Endothelial cell of umbilical vein (primary cell): ENCODE data around the gene RIC8B. TPM values are rescaled to one million over a fixed set of nuclear protein-coding genes. Genes with fewer than 3 reads are reported as not detected.

Source experiments
- BruUV-seq: library from RNA; stranded (reverse); fragments of 400-500 nt; replicated peaks from 2 replicates; lab custom pipeline; 2021; lab: Mats Ljungman, UMichigan
- CTCF ChIA-PET: fragments of 300-600, 350-600 bp; sonication (Branson Sonifier 250); formaldehyde crosslinking; loops from one replicate; lab custom pipeline; 2021; ENCODE audit warnings: antibody characterized with exemption, inconsistent platforms; lab: Charles Lee
- POLR2A ChIA-PET: fragments of 300-600, 350-600 bp; sonication (Branson Sonifier 250); formaldehyde crosslinking; loops from one replicate; lab custom pipeline; 2021; ENCODE audit warnings: antibody characterized with exemption, inconsistent platforms; lab: Charles Lee
- DNase-seq: peaks from one replicate; pipeline ENCODE4 v3.0.0-alpha.2; 2011; ENCODE audit warnings: low read depth, low spot score
- FAIRE-seq: peaks from 2 replicates; lab custom pipeline; 2011; peaks lifted over from hg19 to GRCh38; lab: Jason Lieb, UNC
- H2AFZ ChIP-seq: 2 replicates; pipeline ENCODE4 v1.6.0; 2012; ENCODE audit warnings: low read depth, low read length, control low read depth, inconsistent platforms
- H3K27ac ChIP-seq: 2 replicates; pipeline ENCODE4 v1.5.1; 2011; ENCODE audit warnings: low read depth, mild to moderate bottlenecking, control low read depth, low read length, moderate library complexity; ENCODE audit not compliant: insufficient read depth
- H3K27me3 ChIP-seq, 2 experiments: 2 replicates each; pipeline versions ENCODE4 v1.6.0 to v1.6.1; 2011; ENCODE audit warnings: low read length in 2 of 2, mixed read lengths in 1 of 2; ENCODE audit not compliant: control insufficient read depth in 2 of 2, insufficient read depth in 2 of 2
- H3K36me3 ChIP-seq, 2 experiments: 2 replicates in 1 of 2; 3 replicates in 1 of 2; pipeline ENCODE4 v1.5.1; 2011; ENCODE audit warnings: low read length in 2 of 2, mild to moderate bottlenecking in 1 of 2, moderate library complexity in 1 of 2; ENCODE audit not compliant: control insufficient read depth in 2 of 2, insufficient read depth in 2 of 2; ENCODE audit errors: extremely low read depth in 1 of 2
- H3K4me1 ChIP-seq: 3 replicates; pipeline ENCODE4 v1.5.1; 2011; ENCODE audit warnings: mild to moderate bottlenecking, low read length; ENCODE audit not compliant: control insufficient read depth, insufficient read depth; ENCODE audit errors: extremely low read depth
- H3K4me2 ChIP-seq: 2 replicates; pipeline ENCODE4 v1.6.1; 2011; ENCODE audit warnings: low read length, control low read depth, mixed read lengths; ENCODE audit not compliant: insufficient read depth
- H3K4me3 ChIP-seq, 3 experiments: fragments of 200-600 bp in 1 of 3; sonication (generic), shearing (Covaris generic) in 1 of 3; replicated peaks in 1 of 3; 2 replicates each; pipeline ENCODE4 v1.5.1; 2011 to 2016; ENCODE audit warnings: control low read depth in 3 of 3, low read length in 3 of 3, mild to moderate bottlenecking in 2 of 3, inconsistent platforms in 1 of 3, low read depth in 1 of 3, moderate library complexity in 1 of 3; ENCODE audit not compliant: insufficient read depth in 1 of 3
- H3K79me2 ChIP-seq: 2 replicates; pipeline ENCODE4 v1.6.0; 2012; ENCODE audit warnings: low read length, inconsistent platforms; ENCODE audit not compliant: control insufficient read depth, insufficient read depth
- H3K9ac ChIP-seq: replicated peaks from 2 replicates; pipeline ENCODE3; 2011; ENCODE audit warnings: low read length, control low read depth; ENCODE audit not compliant: insufficient read depth; ENCODE audit errors: extremely low read depth
- H3K9me1 ChIP-seq: replicated peaks from 3 replicates; pipeline ENCODE4 v1.6.0; 2011; ENCODE audit warnings: mild to moderate bottlenecking, low read length; ENCODE audit not compliant: control insufficient read depth, insufficient read depth; ENCODE audit errors: extremely low read depth
- H3K9me3 ChIP-seq: replicated peaks from 2 replicates; pipeline ENCODE4 v1.5.1; 2012; ENCODE audit warnings: low read length, inconsistent platforms; ENCODE audit not compliant: control insufficient read depth, insufficient read depth
- H4K20me1 ChIP-seq: replicated peaks from 2 replicates; pipeline ENCODE3; 2011; ENCODE audit warnings: mild to moderate bottlenecking, low read length; ENCODE audit not compliant: control insufficient read depth, insufficient read depth; ENCODE audit errors: extremely low read depth
- EZH2 ChIP-seq: IDR thresholded peaks from 2 replicates; pipeline ENCODE4 v1.6.1; 2012; ENCODE audit warnings: borderline replicate concordance, low read depth, mild to moderate bottlenecking, moderate library complexity, low read length, inconsistent platforms; ENCODE audit not compliant: severe bottlenecking
- FOS ChIP-seq: IDR thresholded peaks from 2 replicates; pipeline ENCODE4 v1.6.1; 2011; ENCODE audit warnings: mild to moderate bottlenecking, low read length, moderate library complexity, borderline replicate concordance; ENCODE audit not compliant: insufficient read depth
- GATA2 ChIP-seq: IDR thresholded peaks from 2 replicates; pipeline ENCODE4 v1.7.0; 2011; ENCODE audit warnings: low read depth, mild to moderate bottlenecking, moderate library complexity, mixed read lengths, low read length; ENCODE audit not compliant: insufficient read length, insufficient read depth
- JUN ChIP-seq: IDR thresholded peaks from 2 replicates; pipeline ENCODE4 v1.6.1; 2011; ENCODE audit warnings: borderline replicate concordance, low read depth; ENCODE audit not compliant: insufficient read length, insufficient read depth
- MYC ChIP-seq: IDR thresholded peaks from one replicate; pipeline ENCODE4 v1.6.1; 2011; ENCODE audit warnings: mild to moderate bottlenecking, low read depth, low read length
- POLR2A ChIP-seq: IDR thresholded peaks from 2 replicates; pipeline ENCODE4 v1.6.1; 2012; ENCODE audit warnings: low read depth, mild to moderate bottlenecking, control low read depth, low read length
- POLR2AphosphoS5 ChIP-seq: IDR thresholded peaks from 2 replicates; pipeline ENCODE4 v1.6.1; 2012; ENCODE audit warnings: low read depth, mild to moderate bottlenecking, control low read depth, low read length, moderate library complexity; ENCODE audit not compliant: insufficient read depth
- dilution Hi-C: fragments of 300-500 bp; cut with MboI; formaldehyde crosslinking; loops from one replicate; pipeline ENCODE4 v1.15.0; 2019; ENCODE audit warnings: low sequenced_read_pairs; ENCODE audit not compliant: extremely low pct_ligation_motif_present
- intact Hi-C: fragments of 100-400 bp; cut with micrococcal nuclease; formaldehyde crosslinking; loops from one replicate; pipeline ENCODE4 v1.10.0; 2022
- polyA plus RNA-seq, 4 experiments: library from polyadenylated mRNA; depleted of rRNA in 3 of 4; stranded (reverse) in 3 of 4; unstranded in 1 of 4; fragments of >200 nt; gene quantifications; 2 replicates each; pipeline versions ENCODE4 v1.2.1 to v1.2.3, GENCODE V29; 2011 to 2012; ENCODE audit warnings: missing spikeins in 1 of 4
- total RNA-seq: library from RNA; stranded (reverse); gene quantifications from 2 replicates; pipeline ENCODE4 v1.2.3, GENCODE V29; 2021
- TF ChIP-seq, protein P1 (sequence below): IDR thresholded peaks from 2 replicates; pipeline ENCODE4 v1.6.1; 2011; ENCODE audit not compliant: insufficient read depth, insufficient read length
- TF ChIP-seq, protein P2 (sequence below), 2 donors: IDR thresholded peaks; 1 replicate in 1 of 2; 2 replicates in 1 of 2; pipeline ENCODE4 v1.5.1; 2011; ENCODE audit warnings: low read length in 2 of 2, mild to moderate bottlenecking in 2 of 2, moderate library complexity in 2 of 2, control low read depth in 1 of 2, inconsistent platforms in 1 of 2, low read depth in 1 of 2; ENCODE audit not compliant: insufficient read depth in 1 of 2; ENCODE audit errors: extremely low read depth in 1 of 2

The RIC8B gene
- total and polyA plus RNA-seq, 2 donors (not counting 3 experiments of a cell fraction or from before 2014, with no cell fraction given): 4.1 to 13.7 TPM

DNA sequence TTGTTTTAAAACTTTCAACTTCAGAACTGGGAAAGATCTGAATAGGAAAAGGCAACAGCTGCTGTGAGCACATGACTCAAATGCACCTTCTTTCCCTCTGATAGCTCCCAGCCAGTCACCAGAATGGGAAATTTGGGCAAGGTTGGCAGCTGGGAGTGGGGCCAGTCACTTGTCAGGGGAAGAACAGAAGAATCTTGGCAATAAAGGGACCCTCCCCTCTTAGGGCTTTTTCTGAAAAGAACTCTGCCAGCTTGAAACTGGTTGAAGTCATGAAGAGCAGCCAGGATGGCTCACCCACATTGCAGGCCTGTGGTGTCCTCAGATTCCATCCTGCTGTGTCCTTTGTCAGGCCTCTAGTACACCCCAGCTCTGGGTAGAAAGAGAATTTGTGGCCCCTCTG lies 10.3 kb upstream of the RIC8B start:
- Histone ChIP-seq H3K4me1 (peaks cover 4% of the 10 kb centered on the region), H3K36me3 (no peaks in the 10 kb centered on the region), H3K27ac (no peak overlapping the region), H3K9ac (no peak overlapping the region), H3K79me2 (no peaks in the 10 kb centered on the region), H3K4me2 (no peak overlapping the region), H3K9me3 (no peaks in the 10 kb centered on the region), H2AFZ (no peak overlapping the region), H3K4me3 (no peak overlapping the region), H3K9me1 (no peaks in the 10 kb centered on the region), H4K20me1 (no peaks in the 10 kb centered on the region), H3K27me3 (peaks cover 3 to 10% of the 10 kb centered on the region in 2 experiments)
- intact Hi-C loops: no loop called here
- DNase-seq (no peak), FAIRE-seq (no peak)
- TF ChIP-seq, protein P1, sequence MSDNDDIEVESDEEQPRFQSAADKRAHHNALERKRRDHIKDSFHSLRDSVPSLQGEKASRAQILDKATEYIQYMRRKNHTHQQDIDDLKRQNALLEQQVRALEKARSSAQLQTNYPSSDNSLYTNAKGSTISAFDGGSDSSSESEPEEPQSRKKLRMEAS: no peak
- TF ChIP-seq POLR2AphosphoS5 (no peak), GATA2 (no peak), EZH2 (no peak), MYC (no peak), JUN (no peak), POLR2A (no peak), FOS (no peak)
- TF ChIP-seq, protein P2, sequence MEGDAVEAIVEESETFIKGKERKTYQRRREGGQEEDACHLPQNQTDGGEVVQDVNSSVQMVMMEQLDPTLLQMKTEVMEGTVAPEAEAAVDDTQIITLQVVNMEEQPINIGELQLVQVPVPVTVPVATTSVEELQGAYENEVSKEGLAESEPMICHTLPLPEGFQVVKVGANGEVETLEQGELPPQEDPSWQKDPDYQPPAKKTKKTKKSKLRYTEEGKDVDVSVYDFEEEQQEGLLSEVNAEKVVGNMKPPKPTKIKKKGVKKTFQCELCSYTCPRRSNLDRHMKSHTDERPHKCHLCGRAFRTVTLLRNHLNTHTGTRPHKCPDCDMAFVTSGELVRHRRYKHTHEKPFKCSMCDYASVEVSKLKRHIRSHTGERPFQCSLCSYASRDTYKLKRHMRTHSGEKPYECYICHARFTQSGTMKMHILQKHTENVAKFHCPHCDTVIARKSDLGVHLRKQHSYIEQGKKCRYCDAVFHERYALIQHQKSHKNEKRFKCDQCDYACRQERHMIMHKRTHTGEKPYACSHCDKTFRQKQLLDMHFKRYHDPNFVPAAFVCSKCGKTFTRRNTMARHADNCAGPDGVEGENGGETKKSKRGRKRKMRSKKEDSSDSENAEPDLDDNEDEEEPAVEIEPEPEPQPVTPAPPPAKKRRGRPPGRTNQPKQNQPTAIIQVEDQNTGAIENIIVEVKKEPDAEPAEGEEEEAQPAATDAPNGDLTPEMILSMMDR (IDR thresholded peaks at IDR 0.05; ENCODE audit: extremely low read depth in 1 of 2, insufficient read depth in 1 of 2, low read depth in 1 of 2, low read length in 2 of 2): no peak
- BruUV-seq: no TSS peak
- POLR2A ChIA-PET: no interaction called here
- CTCF ChIA-PET: interaction anchor here (1.1 to 1.2 kb wide), 2 partner anchors 34 to 78 kb away, joined by 3 read pairs; no protein-coding TSS in a partner anchor
- dilution Hi-C loops: no loop called here
